ENCODE results near the gene CSNK1G1. TPM values are rescaled to one million over a fixed set of nuclear protein-coding genes. Genes with fewer than 3 reads are reported as not detected.

Gene CSNK1G1
- total RNA-seq: 52.1 TPM

DNA sequence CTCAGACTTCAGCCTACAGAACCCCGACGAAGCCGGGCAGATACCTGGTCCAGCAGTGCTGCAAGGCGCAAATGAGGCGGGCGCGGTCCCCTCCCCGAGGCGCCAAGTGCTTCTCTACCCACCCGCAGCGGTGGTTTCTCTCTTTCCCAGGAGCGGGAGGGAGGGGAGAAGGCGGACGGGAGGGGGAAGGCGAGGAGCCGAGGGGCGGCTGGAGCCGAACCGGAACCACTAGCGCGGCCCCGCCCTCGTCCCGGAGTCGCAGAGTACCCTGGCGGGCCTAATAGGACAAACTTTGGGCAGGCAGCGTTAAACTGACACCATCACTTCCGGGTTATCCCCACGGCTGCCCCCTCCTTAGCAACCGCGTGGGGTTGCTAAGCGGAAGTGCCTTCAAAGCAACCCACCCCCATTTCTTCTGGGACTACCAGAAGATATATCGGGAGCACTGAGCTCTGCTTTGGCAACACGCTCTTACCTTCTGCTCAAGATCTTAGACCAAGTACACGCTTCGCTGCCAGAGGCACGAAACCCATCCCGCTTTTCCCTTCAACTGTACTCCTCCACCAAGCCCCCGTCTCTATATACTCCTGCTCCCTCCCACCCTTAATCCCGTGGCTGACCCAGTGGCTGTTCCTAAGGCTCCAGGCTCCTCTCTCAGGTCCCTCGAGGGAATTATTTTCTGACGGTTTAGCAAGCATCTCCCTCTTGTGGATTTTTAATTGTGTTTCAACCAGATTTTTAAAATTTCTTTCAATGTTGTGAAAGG is at the start of gene CSNK1G1:
Gene CSNK1G1 (minus strand): TSS at position 230 of the 766 bp plus-strand sequence. CDS start 55,674 bp downstream, outside the sequence.

DNA sequence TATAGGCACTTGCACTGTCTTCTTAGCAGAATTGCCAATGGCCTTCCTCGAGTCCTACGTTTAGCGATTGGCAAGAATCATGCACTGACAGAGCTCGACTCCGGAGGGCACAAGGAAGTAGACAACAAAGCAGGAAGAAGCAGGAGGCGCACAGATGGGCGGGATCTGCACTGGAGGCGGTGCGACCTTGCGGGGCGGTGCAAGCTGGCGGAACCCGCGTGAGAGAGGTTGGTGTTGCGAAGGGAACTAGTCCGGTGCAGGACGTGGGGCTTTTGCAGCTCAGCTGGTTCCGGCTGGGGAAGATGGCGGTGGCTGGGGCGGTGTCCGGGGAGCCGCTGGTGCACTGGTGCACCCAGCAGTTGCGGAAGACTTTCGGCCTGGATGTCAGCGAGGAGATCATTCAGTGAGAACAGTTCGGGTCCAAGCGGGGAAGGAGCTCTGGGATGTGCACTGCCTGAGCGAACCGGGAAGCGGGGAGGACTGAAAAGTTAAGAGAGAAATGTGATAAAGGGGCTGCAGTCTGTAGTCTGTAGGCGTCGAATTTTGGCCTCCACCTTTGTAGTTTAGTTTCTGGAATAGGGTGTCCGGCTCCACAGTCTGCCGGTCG is 31.7 kb upstream of the CSNK1G1 start, which contains the start of gene TRIP4:
Gene TRIP4 (plus strand): TSS at position 275 of the 607 bp plus-strand sequence. CDS start 28 bp downstream, at position 303.

DNA sequence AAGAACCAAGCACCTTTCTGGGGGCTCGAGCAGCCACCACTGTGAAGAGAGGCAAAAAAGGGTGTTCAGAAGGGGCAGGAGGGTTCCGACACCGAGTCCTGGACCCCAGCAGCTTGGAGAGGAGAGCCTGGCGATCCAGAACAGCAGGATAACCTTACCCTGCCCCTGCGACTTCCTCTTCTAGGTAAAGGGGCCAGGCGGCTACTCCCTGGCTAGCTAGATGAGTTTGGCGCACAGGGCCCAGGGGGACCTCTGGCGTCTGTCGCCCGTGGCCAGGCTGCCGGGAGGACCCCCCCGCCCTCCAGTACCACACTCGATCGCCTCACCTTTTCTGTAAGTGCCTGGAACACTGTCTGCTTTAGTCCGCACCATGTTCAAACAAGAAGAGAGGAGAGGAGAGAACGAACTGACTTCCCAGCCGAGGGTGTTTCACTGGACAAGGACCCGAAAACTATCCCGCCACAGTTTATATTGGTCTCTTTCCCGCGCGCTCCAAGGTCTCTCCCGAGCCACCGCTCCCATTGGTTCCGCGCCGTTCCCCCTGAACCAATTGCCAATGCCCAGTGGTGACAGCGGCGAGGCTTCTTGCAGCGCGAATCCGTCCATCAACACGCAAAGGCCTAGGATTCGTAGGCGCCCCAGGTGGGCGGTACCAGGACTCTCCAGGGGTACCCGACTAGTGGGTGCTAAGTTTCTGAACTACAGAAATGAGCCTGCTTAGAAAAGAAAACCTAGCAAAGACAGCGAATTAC is 25.2 kb upstream of the CSNK1G1 start, which contains the start of gene PCLAF:
Gene PCLAF (minus strand): TSS at position 442 of the 752 bp plus-strand sequence. CDS start 70 bp downstream, at position 372.

DNA sequence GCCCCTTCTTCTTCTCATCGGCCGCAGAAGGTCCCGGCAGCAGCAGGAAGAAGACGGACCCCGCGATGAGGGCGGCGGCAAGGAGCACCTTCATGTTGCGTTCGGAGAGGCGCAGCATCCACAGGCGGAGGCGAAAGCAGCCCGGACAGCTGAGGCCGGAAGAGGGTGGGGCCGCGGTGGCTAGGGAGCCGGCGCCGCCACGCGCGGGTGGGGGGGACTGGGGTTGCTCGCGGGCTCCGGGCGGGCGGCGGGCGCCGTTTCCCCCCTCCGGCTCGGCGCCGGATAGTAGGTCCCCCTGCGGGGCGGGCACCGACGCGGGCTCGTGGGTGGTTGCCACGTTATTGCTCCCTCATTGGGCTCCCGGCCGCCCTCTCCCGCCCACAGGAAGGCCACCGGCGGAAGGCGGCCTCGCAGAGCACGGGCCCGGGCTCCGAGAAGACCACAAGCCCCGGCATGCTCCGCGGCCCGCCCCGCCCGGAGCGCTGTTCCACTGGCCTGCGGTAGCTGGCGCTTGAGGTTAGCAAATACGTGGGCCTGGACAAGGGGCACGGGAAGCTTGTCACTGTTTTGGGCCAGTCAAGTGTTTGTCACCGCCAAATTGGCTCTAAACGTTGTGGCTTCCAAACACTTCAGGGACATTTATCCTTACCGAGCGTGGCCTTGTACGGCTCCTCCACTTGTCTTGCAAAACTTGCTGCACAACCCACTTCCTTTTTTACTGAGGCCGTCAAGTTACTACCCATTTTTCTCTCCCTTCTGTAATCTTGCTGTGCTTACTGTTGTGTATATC is 192.9 kb downstream of the CSNK1G1 start, which contains the start of gene PPIB:
Gene PPIB (minus strand): TSS at position 154 of the 790 bp plus-strand sequence. CDS start 36 bp downstream, at position 118.

DNA sequence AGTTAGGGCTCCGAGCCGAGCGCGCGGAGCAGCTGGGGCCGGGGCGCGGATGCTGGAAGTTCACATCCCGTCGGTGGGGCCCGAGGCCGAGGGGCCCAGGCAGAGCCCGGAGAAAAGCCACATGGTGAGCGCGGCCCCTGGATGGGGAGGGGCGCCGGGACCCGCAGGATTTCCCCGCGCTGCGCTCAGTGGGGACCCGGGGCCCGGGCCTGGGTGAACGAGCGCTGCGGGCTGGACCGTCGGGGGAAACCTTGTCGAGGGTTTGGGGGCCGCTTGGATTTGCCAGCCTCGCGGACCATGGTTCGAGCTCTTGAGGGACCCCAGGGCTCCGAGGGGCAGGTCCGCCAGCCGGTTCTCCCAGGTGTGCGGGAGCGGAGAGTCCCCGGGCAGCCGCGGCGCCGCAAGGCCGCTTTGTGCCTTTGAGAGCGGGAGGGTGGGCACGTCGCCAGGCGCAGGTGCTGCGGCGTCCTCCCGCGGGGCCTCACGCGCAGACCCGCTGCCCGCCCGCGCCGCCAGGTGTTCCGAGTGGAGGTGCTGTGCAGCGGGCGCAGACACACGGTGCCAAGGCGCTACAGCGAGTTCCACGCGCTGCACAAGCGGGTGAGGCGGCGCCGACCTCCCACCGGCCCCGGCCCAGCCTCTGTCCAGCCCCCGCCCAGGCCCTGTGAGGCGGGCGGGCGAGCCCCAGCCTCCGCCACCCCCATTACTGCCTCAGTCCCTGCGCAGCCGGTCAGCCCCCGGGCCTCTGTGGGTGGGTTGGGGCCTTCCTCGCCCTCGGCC is 204.1 kb downstream of the CSNK1G1 start, which contains the start of gene SNX22:
Gene SNX22 (plus strand): TSS at position 5 of the 780 bp plus-strand sequence. CDS start 45 bp downstream, at position 50.

Small RNAs within 50 kb of the gene (small RNA-seq; reads per million reads assigned to genes)
- not detected for gene RF00554

Other genes with a start within 250 kb of the CSNK1G1 start
- 12.5 TPM for gene SNX22, start 204.4 kb downstream of the CSNK1G1 start, total RNA-seq
- 191 TPM for gene PPIB, start 193.2 kb downstream of the CSNK1G1 start, total RNA-seq
- 7.8 TPM for gene PCLAF, start 25.3 kb upstream of the CSNK1G1 start, total RNA-seq
- gene TRIP4, start 31.7 kb upstream of the CSNK1G1 start, total RNA-seq: 15.9 TPM
- gene ZNF609, start 104.4 kb upstream of the CSNK1G1 start, total RNA-seq: 28.4 TPM